ENCODE measurements around the gene LAMC1. TPM values are rescaled to one million over a fixed set of nuclear protein-coding genes. Genes with fewer than 3 reads are reported as not detected.
"Not testable (repeated sequence)": the region's sequence is repeated elsewhere in the genome, so short reads cannot be mapped to it uniquely, and the experiment has no call there.

Gene LAMC1
- total and polyA plus RNA-seq, 12 donors, result 12.3 to 110 (median 75.9) TPM

DNA sequence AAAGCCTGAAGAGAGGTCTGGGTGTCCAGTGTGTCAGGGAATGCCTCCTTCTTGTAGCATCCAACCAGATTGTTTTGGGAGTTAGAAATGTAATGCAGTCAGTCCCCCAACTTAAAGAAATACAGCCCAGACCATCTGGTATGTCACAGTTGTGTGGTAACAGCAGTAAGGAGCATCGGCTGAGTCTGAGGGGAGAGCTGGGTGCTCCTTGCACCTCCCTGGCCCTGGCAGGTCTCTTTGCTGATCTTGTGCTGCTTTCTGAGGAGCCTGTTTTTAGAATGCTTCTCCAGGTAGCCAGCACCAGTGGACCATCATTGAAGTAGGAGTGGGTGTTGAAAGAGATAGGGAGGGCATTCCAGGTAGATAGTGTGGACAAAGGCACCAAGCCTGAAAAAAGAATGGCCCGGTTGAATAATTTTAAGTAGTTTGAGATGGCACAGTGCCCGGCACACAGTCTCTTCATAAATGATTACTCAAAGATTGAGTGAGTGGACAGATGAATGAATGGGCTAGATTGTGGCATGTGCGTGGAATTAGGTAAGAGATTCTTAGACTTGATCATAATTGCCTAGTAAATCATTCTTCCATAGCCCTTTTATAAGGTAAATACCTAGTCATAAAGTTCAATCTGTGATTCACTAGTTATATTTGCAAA, 46.5 kb downstream of the LAMC1 start:
- Histone ChIP-seq H3K36me3 (replicated peaks in 1 of 2) (no peaks in the 10 kb centered on the region), H3K4me1 (replicated peaks in 1 of 2) (peaks cover 16 to 20% of the 10 kb centered on the region in 2 donors), H3K27me3 (no peaks in the 10 kb centered on the region), H3K27ac (no peak overlapping the region), H3K4me3 (no peak overlapping the region), H3K9me3 (replicated peaks in 1 of 3) (no peaks in the 10 kb centered on the region)
- TF ChIP-seq POLR2A (IDR thresholded peaks at IDR 0.05), result no peak
- TF ChIP-seq, protein P1, sequence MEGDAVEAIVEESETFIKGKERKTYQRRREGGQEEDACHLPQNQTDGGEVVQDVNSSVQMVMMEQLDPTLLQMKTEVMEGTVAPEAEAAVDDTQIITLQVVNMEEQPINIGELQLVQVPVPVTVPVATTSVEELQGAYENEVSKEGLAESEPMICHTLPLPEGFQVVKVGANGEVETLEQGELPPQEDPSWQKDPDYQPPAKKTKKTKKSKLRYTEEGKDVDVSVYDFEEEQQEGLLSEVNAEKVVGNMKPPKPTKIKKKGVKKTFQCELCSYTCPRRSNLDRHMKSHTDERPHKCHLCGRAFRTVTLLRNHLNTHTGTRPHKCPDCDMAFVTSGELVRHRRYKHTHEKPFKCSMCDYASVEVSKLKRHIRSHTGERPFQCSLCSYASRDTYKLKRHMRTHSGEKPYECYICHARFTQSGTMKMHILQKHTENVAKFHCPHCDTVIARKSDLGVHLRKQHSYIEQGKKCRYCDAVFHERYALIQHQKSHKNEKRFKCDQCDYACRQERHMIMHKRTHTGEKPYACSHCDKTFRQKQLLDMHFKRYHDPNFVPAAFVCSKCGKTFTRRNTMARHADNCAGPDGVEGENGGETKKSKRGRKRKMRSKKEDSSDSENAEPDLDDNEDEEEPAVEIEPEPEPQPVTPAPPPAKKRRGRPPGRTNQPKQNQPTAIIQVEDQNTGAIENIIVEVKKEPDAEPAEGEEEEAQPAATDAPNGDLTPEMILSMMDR (IDR thresholded peaks at IDR 0.05), result no peak
- intact Hi-C loops (cut with DNase I), result loop anchor here in 1 of 2 donors (10.0 kb wide), 1 partner anchor 45 kb away; the partner anchor contains the start of gene LAMC1
- WGBS, 4 donors, result 66 to 72% (median 69%) methylated on average over 4 of the region's 4 CpGs
- no peak for DNase-seq

DNA sequence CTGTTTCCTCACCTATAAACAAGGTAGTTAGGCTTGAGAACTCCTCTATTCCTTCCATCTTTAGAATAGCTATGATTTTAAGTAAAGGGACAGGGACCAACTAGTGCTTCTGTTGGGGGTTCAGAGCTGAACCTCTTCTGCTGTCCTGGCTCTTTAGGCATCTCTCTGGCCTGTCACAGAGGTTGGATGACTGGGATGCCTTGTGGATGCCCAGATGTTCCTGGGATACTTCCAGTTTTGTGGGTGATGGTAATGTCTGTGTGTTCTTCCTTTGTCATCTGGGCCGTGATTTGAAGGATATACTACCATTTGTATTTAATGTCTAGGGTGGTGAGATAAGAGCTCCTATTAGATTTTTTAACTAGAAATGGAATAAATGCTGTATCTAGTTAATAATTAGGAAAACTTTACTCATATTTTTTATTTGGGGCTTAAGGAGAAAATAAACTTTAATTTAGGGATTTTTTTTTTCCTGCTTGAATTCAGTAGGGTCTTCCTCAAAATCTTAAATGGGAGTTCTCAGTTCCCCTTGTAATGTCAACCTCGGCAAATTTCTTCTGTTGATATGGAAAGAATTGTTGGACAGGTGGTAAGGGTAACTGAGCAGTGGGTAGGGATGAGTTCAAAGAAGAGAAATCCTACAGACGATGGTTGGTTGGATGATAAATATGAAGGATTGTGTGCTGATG, 47.2 kb downstream of the LAMC1 start:
- no peak overlapping the region for H3K4me3 ChIP-seq
- H3K9me3 ChIP-seq (replicated peaks in 1 of 3), result no peaks in the 10 kb centered on the region
- intact Hi-C loops (cut with DNase I), result loop anchor here in 1 of 2 donors (10.0 kb wide), 1 partner anchor 46 kb away; the partner anchor contains the start of gene LAMC1
- no peak for DNase-seq
- H3K27ac ChIP-seq, result no peak overlapping the region
- no peaks in the 10 kb centered on the region for H3K27me3 ChIP-seq
- no peaks in the 10 kb centered on the region for H3K36me3 ChIP-seq (replicated peaks in 1 of 2)
- TF ChIP-seq, protein P1 (IDR thresholded peaks at IDR 0.05), result no peak
- TF ChIP-seq POLR2A (IDR thresholded peaks at IDR 0.05), result no peak
- 66 to 73% (median 69%) methylated on average over 3 of the region's 3 CpGs for whole genome bisulfite sequencing, 4 donors
- H3K4me1 ChIP-seq (replicated peaks in 1 of 2), result peaks cover 16 to 23% of the 10 kb centered on the region in 2 donors

DNA sequence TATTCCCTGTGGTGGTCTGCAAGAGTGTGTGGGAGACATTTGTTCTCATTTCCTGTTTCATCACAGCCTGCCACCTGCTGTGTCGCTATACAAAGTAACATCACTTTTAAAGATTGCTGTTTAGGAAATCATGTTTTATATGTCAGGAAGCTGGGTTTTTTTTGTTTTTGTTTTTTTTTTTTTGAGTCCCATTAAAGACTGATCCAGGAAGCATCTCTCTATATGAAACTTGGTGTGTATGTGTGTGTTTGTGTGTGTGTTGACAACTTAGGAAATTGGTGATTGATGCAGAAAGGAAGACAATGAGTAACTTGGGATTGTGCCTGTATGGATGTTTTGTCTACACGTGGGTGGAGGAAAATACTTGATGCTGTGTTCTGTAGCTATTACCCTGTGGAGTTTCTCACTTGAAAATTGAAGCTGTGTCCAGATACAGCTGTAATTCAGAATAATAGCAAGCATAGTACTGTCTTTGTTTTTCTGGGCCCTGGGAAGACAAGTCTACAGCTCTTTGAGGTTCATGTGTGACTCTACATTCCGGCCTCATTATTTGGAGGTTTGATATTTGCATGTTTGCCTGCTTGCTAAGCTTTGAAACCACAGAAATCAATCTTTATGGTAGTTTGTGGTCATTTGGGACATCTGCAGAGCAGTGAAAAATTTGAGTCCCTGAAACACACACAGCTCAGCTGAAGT, 47.9 kb downstream of the LAMC1 start:
- Histone ChIP-seq H3K4me3 (no peak overlapping the region), H3K9me3 (replicated peaks in 1 of 3) (no peaks in the 10 kb centered on the region), H3K36me3 (replicated peaks in 1 of 2) (no peaks in the 10 kb centered on the region), H3K27me3 (no peaks in the 10 kb centered on the region), H3K27ac (no peak overlapping the region), H3K4me1 (replicated peaks in 1 of 2) (peaks cover 16 to 27% of the 10 kb centered on the region in 2 donors)
- TF ChIP-seq, protein P1 (IDR thresholded peaks at IDR 0.05), result no peak
- TF ChIP-seq POLR2A (IDR thresholded peaks at IDR 0.05), result no peak
- 41 to 54% (median 52%) methylated on average over 3 of the region's 3 CpGs for WGBS, 4 donors
- intact Hi-C loops (cut with DNase I), result loop anchor here in 1 of 2 donors (10.0 kb wide), 1 partner anchor 46 kb away; the partner anchor contains the start of gene LAMC1
- no peak for DNase-seq

DNA sequence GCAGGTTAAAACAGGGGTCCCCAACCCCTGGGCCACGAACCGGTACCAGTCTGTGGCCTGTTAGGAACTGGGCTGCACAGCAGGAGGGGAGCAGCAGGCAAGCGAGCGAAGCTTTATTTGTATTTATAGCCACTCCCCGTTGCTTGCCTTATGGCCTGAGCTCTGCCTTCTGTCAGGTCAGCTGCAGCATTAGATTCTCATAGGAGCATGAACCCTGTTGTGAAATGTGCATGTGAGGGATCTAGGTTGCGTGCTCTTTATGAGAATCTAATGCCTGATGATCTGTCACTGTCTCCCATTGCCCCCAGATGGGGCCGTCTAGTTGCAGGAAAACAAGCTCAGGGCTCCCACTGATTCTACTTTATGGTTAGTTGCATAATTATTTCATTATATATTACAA, 49.4 kb downstream of the LAMC1 start:
- intact Hi-C loops (cut with DNase I), result loop anchor here in 1 of 2 donors (10.0 kb wide), 1 partner anchor 48 kb away; the partner anchor contains the start of gene LAMC1
- not testable (repeated sequence) for H3K4me3 ChIP-seq; H3K9me3 ChIP-seq (replicated peaks in 1 of 3); H3K27ac ChIP-seq; DNase-seq; H3K36me3 ChIP-seq (replicated peaks in 1 of 2); H3K27me3 ChIP-seq
- 88 to 98% (median 94%) methylated on average over 5 to 7 of the region's 7 CpGs for WGBS, 4 donors
- peaks cover 16 to 27% of the 10 kb centered on the region in 2 donors for H3K4me1 ChIP-seq (replicated peaks in 1 of 2)
